Endothelial cell of umbilical vein (primary cell): ENCODE data around the gene DST.

Experiments used
- FOS ChIP-seq: IDR thresholded peaks from 2 replicates; pipeline ENCODE4 v1.6.1; 2011; ENCODE audit warnings: mild to moderate bottlenecking, low read length, moderate library complexity, borderline replicate concordance; ENCODE audit not compliant: insufficient read depth
- GATA2 ChIP-seq: IDR thresholded peaks from 2 replicates; pipeline ENCODE4 v1.7.0; 2011; ENCODE audit warnings: low read depth, mild to moderate bottlenecking, moderate library complexity, mixed read lengths, low read length; ENCODE audit not compliant: insufficient read length, insufficient read depth
- JUN ChIP-seq: IDR thresholded peaks from 2 replicates; pipeline ENCODE4 v1.6.1; 2011; ENCODE audit warnings: borderline replicate concordance, low read depth; ENCODE audit not compliant: insufficient read length, insufficient read depth
- POLR2A ChIP-seq: IDR thresholded peaks from 2 replicates; pipeline ENCODE4 v1.6.1; 2012; ENCODE audit warnings: low read depth, mild to moderate bottlenecking, control low read depth, low read length
- TF ChIP-seq, protein P1 (sequence below), 2 donors: IDR thresholded peaks; 1 replicate in 1 of 2; 2 replicates in 1 of 2; pipeline ENCODE4 v1.5.1; 2011; ENCODE audit warnings: low read length in 2 of 2, mild to moderate bottlenecking in 2 of 2, moderate library complexity in 2 of 2, control low read depth in 1 of 2, inconsistent platforms in 1 of 2, low read depth in 1 of 2; ENCODE audit not compliant: insufficient read depth in 1 of 2; ENCODE audit errors: extremely low read depth in 1 of 2
- TF ChIP-seq, protein P2 (sequence below): IDR thresholded peaks from 2 replicates; pipeline ENCODE4 v1.6.1; 2011; ENCODE audit not compliant: insufficient read depth, insufficient read length

GRCh38 chr6:56456785-56457184 lies 185.9 kb downstream of the DST start:
- no peak for TF ChIP-seq FOS
- TF ChIP-seq, protein P1, sequence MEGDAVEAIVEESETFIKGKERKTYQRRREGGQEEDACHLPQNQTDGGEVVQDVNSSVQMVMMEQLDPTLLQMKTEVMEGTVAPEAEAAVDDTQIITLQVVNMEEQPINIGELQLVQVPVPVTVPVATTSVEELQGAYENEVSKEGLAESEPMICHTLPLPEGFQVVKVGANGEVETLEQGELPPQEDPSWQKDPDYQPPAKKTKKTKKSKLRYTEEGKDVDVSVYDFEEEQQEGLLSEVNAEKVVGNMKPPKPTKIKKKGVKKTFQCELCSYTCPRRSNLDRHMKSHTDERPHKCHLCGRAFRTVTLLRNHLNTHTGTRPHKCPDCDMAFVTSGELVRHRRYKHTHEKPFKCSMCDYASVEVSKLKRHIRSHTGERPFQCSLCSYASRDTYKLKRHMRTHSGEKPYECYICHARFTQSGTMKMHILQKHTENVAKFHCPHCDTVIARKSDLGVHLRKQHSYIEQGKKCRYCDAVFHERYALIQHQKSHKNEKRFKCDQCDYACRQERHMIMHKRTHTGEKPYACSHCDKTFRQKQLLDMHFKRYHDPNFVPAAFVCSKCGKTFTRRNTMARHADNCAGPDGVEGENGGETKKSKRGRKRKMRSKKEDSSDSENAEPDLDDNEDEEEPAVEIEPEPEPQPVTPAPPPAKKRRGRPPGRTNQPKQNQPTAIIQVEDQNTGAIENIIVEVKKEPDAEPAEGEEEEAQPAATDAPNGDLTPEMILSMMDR (IDR thresholded peaks at IDR 0.05; ENCODE audit: extremely low read depth in 1 of 2, insufficient read depth in 1 of 2, low read depth in 1 of 2, low read length in 2 of 2): no peak
- no peak for TF ChIP-seq JUN
- TF ChIP-seq GATA2: no peak
- TF ChIP-seq, protein P2, sequence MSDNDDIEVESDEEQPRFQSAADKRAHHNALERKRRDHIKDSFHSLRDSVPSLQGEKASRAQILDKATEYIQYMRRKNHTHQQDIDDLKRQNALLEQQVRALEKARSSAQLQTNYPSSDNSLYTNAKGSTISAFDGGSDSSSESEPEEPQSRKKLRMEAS: no peak
- TF ChIP-seq POLR2A: no peak
